HG02678 (cell line): Measurements from ENCODE around the gene CBS.
"Not testable (repeated sequence)": the region's sequence is repeated elsewhere in the genome, so short reads cannot be mapped to it uniquely, and the experiment has no call there.

Experiments used
- ATAC-seq: cut with Tn5 transposase; IDR thresholded peaks from one replicate; pipeline ENCODE4 v1.9.1; 2021; ENCODE audit warnings: mild to moderate bottlenecking, moderate library complexity; ENCODE audit not compliant: unreplicated experiment

The CBS gene

DNA sequence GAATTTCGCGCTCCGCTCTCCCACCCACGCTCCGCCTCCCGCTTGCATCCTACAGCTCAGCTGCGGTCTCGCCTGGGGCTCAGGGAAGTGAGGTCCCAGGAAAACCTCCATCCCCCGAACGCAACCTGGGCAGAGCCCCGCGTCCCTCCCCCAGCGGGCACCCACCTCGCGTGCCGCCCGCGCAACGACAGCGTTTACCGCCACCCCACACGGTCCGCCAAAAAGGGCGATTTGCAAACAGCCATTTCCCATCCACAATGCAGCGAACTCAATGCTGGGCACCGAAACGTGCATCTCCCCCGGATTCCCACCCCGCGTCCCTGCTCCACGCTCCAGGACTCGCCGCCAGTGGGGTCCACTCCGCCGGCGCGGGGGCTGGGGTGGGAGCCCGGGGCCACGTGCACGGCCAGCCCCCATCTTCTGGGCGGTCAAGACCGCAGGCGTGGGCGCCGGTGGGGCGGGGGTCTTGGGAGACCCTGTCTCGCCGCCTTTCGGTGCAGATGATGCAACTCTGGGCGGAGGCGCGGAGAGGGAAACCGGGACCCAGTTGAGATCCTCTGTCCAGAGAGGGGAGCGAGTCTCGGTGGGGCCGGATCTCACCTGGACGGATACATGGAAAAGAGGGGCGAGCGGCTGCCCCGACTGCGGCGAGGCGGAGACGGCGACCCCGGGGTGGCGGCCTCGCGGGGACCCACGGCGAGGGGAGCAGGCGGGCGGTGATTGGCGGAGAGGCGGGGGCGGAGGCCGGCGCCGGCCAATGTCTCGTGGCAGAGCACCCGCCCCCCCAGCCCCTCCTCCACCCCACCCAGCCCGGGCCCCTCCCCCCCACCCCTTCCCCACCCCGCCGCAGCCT is at the start of gene CBS:
CBS (minus strand) TSS at position 666 of the 853 bp plus-strand sequence. CDS start 3,642 bp downstream, outside the sequence.
- not testable (repeated sequence) for ATAC-seq

DNA sequence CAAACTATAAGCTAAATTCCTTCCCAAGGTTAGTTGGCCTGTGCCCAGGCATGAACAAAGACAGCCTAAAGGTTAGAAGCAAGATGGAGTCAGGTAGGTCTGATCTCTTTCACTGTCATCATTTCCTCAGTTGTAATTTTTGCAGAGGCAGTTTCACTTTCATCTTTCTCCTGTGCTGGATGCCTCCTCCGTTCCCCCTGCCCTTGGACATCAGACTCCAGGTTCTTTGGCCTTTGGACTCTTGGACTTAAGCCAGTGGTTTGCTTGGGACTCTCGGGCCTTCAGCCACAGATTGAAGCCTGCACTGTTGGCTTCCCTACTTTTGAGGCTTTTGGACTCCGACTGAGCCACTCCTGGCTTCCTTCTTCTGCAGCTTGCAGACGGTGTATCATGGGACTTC is 40.3 kb upstream of the CBS start:
- not testable (repeated sequence) for ATAC-seq

DNA sequence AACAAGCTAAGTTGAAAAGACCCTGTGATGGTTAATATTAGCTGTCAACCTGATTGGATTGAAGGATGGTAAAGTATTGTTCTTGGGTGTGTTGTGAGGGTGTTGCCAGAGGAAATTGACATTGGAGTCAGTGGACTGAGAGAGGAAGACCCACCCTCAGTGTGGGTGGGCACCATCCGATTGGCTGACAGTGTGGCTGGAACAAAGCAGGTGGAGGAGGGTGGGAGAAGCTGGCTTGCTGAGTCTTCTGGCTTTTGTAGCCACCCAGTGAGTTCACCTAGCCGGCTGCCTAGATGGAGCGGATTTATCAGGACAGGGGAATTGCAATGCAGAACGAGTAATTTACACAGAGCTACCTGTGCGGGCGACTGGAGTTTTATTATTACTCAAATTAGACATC is 38.8 kb upstream of the CBS start:
- ATAC-seq: not testable (repeated sequence)

DNA sequence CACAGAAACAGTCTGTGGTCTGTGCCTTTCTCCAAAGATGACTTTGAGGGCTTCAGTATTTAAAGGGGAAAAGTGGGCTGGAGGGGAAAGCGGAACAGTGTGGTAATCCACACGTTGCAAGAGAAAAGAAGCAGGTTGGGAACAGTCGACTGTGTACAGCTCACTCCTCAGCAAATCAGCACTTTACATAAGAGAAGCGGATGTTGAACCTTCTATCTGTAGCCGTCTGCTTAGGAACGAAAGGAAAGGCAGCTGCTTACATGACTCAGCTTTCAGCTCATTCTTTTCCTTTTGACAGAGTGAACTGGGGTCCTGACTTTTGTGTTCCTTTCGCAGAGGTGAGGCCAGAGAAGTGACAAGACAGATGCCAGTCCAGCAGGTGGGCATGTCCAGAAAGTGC is 33.4 kb upstream of the CBS start:
- ATAC-seq: not testable (repeated sequence)

DNA sequence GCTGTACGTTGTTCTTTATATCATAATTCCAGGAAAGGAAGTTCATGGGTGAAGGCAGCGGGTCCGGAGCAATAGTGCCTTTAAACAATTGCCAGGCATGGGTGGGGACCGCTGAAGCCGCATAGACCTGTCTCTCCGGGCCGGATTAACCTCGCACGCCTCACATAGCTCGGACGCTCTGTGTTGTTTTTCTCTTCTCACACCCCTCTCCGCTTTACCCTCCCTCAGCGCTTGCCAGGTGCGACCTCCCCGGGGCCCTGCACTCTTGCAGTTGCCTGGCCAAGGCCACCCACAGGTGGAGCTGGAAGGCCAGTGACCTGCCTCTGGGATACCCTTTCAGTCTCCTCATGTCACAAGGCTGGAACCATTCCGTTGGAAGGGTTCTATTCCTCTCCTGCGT is 32.5 kb upstream of the CBS start:
- ATAC-seq: not testable (repeated sequence)

DNA sequence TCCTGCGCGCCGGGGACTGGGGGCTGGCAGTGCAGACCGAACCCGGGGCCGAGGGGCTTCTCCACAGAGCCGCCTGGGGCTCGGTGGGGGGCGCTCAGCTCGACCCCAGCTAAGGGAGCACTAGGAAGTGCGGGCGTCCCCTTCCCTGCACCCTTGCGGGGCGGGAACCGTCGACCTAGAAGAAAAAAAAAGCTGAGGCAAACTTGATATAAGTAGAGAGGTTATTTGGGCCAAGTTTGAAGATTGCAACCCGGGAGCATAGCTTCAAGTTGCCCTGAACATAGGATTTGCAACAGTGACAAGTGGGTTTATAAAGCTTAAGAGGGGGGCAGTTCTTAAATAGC is 32.1 kb upstream of the CBS start:
- ATAC-seq: not testable (repeated sequence)

DNA sequence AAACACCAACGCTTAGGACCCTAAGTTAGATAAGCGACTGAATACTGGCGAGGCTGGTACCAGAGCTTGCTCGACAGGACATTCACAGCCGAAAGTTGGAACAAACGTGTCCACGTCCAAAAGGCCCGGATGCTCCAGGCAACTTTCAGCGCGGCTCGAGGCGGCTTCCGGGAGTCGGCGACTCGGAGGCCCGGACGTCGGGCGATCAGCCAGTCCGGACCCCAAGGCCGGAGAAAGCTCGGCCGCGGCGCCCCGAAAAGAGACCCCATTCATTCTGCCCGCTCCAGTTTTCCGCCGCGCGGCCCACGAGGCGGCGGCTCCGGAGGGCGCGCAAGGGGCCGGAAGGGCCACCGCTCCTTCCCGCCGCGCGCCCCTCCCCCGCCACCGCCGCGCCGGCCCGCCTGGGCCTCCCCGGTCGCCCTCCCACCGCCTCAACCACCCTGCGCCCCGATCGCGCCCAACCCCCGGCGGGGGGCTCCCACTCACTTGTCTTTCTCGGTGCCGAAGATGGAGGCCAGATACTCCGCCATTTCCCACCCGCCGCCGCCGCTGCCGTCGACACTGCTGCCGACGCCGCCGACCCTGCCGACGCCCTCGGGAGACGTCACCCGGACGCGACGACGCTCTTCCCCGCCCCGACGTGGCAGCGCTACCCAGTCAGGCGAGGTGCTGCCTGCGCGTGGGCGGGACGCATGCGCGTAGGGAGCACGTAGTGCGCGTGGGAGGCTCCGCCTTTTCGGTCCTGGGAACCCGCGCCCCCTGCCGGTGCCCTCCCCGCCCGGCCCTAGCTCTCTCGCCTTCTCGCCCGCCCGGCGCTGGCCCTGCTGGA is 31.5 kb upstream of the CBS start, which contains the start of gene U2AF1:
U2AF1 (minus strand) TSS at position 606 of the 829 bp plus-strand sequence; CDS start at position 530, 76 bp downstream.
- peak; percentile 78 for ATAC-seq

DNA sequence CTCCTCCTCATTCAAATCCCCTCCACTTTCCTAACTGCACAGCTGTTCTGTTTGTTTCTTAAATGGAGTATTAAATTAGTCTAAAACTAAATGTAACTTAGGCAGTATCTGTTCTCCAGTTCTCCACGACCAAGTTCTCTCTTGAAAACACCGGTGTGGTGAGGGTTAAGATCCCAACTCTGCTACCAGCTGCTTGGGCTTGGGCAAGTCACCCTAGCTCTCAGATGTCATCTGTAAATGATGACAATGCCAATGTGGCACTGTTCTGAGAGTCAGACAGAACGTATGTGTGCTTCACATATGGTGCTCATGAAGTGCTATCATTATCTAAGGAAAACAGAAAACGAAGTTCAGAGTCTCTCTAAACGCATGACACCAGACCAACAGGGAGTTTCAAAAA is 29.0 kb upstream of the CBS start:
- ATAC-seq: not testable (repeated sequence)

DNA sequence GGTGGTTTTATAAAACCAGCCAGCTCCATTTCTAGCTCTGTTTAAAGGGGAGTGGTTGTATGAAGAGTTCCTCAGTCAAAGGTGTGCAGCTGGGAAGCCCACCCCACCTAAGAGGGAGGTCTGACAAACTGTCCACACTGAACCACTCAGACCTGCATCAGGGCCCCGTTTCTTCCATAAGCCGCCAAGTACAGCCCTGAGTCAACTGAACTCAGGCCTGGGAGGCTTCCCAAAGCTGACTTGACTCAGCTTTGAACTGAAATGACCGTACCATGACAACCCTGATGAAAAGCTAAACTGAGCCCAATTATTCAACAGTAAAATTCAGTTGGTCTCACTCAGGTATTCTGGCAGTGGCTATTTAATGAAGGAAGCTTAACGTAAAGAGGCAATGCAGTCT is 26.6 kb upstream of the CBS start:
- ATAC-seq: not testable (repeated sequence)

DNA sequence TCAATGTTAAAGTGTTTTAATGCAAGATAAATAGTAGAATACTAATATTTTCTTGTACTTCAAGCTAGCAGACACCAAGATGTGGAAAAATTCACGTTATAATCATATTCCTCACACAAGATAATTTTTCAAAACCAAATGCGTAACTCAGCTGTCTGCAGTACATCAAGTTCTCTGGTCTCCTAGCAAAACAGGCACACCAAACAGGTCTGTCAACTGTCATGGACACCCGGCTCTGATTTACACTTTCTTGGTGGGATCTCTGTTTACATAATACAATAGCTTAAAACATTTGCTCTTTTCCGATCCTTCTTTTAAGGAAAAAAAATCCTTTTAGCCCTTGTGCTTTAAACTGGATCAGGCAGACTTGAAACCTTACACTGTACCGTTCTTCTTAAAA is 26.0 kb upstream of the CBS start:
- ATAC-seq: not testable (repeated sequence)

DNA sequence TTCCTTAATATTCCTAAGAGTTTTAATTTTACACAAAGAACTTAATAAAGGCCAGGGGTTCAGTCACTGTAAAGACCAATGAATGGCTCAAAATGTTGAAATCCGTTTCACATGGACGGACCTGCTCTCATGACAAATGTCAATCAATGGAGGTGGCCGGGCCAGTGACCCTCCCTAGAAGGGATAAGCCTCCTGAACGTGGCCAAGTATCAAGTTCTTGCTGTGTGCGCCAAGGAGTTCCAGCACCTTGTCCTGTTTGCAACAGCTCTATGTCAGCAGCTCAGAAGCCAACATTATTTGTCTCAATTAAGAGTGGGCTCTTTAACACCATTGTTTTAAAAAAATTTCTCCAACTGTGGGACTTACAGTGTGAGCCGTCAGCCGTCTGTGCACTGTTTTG is 25.4 kb upstream of the CBS start:
- ATAC-seq: not testable (repeated sequence)

DNA sequence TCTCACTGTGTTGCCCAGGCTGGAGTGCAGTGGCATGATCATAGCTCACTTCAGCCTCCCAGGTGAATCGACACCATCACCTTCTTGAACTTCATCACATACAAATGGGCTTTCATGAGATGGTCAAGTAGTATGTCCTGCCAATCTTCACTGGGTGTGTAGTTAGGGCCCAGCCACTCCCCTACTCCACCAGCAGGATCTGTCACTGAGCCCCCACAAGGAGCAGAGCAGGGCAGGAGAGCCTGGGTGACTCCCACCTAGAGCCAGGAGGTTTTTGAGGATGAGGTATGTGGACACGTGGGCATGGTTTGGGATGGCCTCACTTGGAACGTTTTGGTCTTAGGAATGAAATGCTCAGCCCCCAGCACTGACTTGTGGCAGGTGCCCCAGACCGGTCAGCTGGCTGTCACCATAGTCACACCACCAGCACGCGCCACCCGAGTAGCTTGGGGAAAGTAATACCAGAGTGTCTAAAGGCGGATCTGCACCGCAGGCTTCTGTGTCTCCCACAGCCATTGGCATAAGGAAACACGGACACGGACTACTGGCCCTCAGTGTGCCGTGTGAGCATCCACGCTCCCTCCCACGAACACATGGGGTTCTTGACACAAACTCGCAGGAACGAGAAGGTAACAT is 16.5 kb upstream of the CBS start:
- not testable (repeated sequence) for ATAC-seq

DNA sequence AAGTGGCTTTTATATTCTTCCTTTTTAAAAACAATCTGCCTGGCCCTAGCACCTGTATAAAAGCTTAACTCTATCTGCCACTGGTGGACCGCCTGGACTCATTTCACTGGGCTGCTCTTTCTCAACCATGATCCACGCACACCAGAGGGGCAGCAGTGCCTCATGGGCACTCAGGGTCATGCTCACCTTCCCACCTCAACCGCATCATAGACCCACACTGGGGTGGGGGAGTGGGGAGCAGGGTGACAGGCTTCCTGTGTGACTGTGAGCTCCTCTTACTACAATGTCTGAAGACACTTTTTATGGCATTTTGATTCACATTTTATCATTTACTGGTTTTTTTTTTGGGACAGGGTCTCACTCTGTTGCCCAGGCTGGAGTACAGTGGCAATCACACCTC is 15.3 kb upstream of the CBS start:
- not testable (repeated sequence) for ATAC-seq

DNA sequence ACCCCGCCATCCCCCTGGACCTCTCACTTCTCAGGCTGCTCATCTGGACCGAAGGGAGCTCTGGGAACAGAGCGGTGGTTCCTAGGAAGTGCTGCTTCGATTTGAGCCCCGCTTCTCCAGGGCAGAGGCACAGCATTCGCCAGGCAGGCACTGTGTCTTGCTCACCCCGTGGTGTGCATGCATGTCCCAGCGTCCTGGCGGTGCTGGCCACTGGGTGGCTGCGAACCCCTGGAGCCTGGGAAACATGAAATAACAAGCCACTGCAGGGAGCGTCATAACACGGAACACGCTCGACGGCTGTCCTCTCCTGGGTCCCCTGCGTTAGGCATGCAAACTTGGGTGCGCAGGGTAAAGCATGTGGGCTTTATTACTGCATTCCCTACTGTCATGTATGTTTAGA is 13.8 kb upstream of the CBS start:
- not testable (repeated sequence) for ATAC-seq

DNA sequence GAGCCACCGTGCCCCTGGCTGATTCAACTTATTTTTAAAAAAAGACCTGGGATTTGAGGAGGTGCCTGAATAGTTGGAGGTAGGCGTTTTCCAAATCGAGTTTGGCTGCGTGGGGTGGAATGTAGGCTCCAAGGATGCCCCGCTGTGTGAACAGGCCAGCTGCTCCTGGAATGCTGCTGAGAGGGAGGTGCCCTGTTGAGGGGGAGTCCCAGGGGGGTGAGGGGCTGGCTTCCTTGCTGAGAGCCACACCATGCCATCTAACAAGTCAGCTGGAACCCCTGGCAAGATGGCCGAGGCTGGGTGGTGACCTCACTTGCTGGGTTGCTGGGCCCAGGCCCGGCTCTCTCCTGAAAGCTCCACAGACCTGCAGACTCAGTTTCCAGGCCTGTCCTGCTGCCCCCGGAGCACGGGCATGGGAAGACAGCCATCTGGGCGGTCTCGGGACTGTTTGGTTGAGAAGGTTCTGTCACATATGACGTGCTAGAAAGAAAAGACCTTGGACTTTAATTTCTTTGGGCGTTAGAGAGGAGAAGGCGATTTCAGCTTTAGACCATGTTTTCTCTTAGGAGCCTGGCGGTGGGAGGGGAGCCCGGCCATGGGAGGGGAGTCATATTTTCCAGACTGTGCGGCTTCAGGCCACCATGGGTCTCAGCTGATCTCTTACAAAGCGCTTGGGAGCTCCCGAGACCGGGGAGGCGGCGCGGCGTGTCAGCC is 7.1 kb upstream of the CBS start:
- ATAC-seq: not testable (repeated sequence)

DNA sequence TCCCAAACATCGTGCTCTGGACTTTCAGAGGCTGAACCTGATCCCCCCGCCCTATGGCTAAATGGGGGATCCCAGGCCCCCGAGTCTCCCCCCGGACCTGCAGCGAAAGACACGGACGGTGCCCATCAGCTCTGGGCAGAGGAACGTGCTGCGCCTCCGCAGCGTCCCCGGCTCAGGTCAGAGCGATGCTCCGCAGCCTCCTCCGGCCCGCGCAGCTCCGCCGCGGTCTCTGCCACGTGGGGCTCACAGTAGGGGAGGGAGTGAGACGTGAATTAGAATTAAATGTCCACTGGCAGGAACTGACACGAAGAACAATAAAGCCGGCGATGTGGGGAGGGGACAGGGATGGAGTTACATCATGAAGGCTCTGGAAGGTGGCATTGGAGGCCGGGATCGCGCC is 1.0 kb upstream of the CBS start:
- ATAC-seq: not testable (repeated sequence)

DNA sequence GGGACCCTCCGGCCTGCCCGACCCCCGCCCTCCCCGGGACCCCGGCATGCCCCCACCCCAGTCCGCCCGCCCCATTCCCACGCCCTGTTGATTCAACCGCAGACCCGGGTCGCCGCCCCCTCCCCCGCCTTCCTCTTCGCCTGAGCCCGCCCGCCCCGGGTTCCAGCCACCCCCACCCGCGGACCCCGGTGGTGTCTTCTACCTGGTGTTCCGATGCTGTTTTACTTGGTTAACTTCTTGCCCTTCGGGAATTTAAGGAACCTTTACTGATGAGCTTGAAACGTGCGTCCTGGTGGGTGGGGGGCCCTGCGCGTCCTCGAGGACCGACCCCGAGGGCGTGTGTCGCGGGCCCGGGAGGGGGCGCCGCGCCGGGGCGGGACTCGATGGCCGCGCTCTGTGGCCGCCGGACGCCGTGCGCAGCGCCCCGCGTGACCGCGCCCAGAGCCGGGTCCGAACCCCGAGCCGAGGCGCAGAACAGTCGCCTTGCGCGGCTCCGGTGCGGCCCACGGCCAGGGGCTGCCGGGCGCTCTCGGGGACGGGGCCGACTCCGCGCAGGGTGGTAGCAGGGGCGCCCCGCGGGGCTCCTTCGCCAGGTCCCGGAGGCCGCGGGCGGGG is 495 bp upstream of the CBS start:
- ATAC-seq: not testable (repeated sequence)

DNA sequence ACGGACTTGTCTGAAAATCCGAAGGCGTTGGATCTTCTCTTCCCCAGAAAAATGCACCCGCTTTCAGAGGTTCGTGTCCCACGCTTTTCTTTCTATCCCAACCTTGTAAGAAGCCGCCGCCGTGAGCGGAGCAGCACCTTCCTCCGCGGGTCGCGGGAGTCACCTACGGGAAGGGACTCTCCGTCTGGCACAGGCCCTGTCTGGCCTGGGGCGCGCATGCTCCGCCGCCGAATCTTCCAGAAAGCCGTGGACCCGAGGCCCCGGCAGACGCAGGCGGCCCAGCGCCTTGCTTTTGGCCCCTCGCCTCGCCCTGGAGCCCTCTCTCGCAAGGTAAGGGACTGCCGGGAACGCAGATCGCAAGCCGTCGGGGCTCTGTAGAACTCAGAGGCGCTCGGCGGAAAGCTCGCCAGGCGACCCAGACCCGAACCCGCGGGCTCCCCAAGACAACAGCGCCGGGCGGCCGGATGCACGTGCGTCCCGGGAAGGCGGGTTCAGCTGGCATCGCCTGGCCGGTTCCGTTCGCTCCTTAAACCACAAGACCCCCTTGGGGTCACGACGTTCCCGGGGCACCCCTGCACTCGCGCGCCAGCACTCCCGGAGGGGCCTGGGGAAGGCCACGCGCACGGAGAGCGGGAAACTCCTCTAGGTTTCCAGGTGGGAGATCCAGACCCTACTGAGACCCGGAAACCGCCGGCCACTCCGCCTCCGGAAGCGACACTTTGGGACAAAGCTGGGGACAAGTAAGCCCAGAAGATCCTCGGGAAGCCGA is 1.1 kb downstream of the CBS start:
- not testable (repeated sequence) for ATAC-seq

DNA sequence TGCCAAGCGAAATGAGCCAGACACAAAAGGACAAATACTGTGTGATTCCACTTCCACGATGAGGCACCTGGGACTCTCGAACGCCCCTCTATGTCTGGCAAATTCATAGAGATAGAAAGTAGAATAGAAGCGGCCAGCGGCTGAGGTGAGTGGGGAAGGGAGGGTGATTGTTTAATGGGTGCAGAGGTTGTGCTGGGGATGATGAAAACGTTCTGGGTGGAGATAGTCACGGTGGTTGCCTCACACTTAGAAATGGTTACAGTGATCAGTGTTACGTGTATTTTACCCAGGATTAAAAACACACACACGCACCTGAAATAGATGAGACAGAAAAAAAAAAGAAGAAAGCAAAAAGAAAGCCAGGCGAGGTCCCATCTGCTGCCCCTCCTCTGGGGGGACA is 2.9 kb downstream of the CBS start:
- ATAC-seq: not testable (repeated sequence)
